Activated naive CD8-positive, alpha-beta T cell (primary cell): ENCODE measurements around the gene TEX29.

ENCODE experiments used
- H3K27ac Mint-ChIP-seq: one replicate; pipeline ENCODE4 v1.8.0; 2021; ENCODE audit warnings: mixed read lengths
- H3K27me3 Mint-ChIP-seq: one replicate; pipeline ENCODE4 v1.8.0; 2021; ENCODE audit warnings: mixed read lengths
- H3K36me3 Mint-ChIP-seq: one replicate; pipeline ENCODE4 v1.8.0; 2021; ENCODE audit warnings: mixed read lengths
- H3K4me1 Mint-ChIP-seq: one replicate; pipeline ENCODE4 v1.8.0; 2021; ENCODE audit warnings: low read depth, mixed read lengths
- H3K4me3 Mint-ChIP-seq: one replicate; pipeline ENCODE4 v1.8.0; 2021; ENCODE audit warnings: mild to moderate bottlenecking, mixed read lengths
- H3K9me3 Mint-ChIP-seq: one replicate; pipeline ENCODE4 v1.8.0; 2021; ENCODE audit warnings: low read depth, mixed read lengths

The TEX29 gene

DNA sequence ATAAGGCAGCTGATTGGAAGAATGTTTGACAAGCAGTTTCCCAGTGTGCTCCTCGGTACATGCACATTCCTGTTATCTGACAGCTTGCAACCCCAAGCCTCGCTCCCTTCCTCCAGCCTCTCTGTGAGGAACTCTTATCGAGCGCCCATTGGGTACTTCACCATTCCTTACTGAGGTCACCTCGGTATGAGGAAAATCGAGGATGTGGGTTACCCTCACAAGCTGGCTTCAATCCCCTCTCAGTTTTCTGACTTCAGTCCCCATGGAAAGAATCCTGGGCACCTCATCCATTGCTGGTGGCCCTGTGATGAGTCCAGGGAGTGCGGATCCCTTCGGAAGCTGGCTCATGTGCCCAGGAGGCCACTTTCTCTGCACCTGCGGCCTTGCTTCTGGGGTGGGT lies 17.3 kb downstream of the TEX29 start:
- Mint-ChIP-seq H3K9me3 (peaks cover 16% of the 10 kb centered on the region), H3K36me3 (peaks cover 16% of the 10 kb centered on the region), H3K4me3 (no peak overlapping the region), H3K27ac (no peak overlapping the region), H3K4me1 (no peaks in the 10 kb centered on the region), H3K27me3 (no peaks in the 10 kb centered on the region)

DNA sequence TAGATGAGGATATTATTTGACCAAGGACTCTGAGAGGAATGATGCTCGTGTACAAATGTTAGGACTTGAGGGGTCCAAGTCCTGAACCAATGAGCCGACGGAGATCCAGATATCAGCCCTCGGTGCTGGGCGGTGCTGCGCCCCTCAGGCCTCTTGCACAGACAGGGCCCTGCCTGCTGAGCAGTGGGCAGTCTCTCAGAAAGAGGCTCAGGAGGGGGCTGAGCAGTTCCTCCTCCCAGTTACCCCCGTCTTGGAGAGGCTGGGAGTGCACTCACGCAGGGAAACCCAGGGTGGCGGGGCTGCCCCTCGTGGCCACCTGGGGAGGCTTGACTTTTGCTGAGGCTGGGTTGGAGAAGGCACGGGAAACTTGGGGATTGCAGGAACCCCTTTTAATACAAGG lies 18.4 kb downstream of the TEX29 start:
- H3K9me3 Mint-ChIP-seq = peaks cover 9% of the 10 kb centered on the region
- no peak overlapping the region for H3K4me3 Mint-ChIP-seq
- peaks cover 10% of the 10 kb centered on the region for H3K36me3 Mint-ChIP-seq
- H3K27me3 Mint-ChIP-seq = no peaks in the 10 kb centered on the region
- H3K4me1 Mint-ChIP-seq = no peaks in the 10 kb centered on the region
- H3K27ac Mint-ChIP-seq = no peak overlapping the region

DNA sequence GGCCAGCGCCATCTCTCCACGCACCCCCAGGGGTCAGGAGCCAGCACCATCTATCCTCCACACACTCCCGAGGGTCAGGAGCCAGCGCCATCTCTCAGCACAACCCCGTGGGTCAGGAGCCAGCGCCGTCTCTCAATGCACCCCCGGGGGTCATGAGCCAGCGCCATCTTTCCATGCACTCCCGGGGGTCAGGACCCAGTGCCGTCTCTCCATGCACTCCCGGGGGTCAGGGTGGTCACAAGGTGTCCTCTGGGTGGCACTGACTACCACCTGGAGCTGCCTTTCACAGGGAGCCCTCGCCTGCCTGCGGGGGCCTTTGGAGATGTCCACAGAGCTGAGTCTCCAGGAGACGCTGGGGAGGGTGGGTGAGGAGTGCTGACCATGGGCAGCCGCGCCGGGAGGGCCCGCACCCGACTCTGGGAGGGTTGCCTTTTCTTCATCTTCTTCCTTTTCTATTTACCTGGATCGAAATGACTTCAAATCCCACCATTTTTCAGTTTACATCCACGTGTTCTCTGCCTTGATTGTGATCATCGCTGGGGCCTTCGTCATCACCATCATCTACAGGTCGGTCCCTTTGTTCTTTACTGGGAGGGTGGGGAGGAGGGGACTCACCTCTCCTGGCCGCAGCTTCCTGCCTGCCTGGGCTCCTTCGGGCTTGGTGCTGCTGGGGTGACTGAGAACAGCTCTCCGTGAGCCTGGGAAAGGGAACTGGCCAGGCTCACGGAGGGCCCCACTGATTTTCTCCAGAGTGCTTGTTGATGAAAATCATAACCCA lies 19.1 kb downstream of the TEX29 start:
- peaks cover 2% of the 10 kb centered on the region for H3K9me3 Mint-ChIP-seq

DNA sequence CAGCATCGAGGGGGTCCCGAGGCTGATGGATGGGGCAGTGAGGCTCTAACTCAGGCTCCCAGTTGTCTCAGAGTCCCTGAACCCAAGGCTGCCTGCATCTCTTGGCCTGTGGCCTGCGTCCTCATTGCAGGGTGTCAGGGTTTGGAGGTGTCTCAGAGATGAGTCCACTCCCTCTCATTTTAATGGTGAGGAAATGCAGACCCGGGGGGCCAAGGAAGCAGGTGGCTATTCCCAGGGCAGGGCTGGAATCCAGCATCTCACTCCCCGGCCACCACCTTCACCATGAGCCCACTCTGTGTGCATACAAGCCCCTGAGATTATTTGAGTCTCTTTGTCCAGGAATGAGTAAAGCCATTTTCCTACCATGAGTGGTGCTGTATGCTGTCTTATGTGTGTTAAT lies 21.4 kb downstream of the TEX29 start:
- Mint-ChIP-seq H3K27ac (no peak overlapping the region), H3K4me1 (no peaks in the 10 kb centered on the region), H3K9me3 (no peaks in the 10 kb centered on the region), H3K27me3 (no peaks in the 10 kb centered on the region), H3K4me3 (no peak overlapping the region), H3K36me3 (peaks cover 4% of the 10 kb centered on the region)

More for the DNA sequence above, 19.1 kb downstream of the TEX29 start:
- Mint-ChIP-seq H3K27ac (no peak overlapping the region), H3K36me3 (peaks cover 10% of the 10 kb centered on the region), H3K4me1 (no peaks in the 10 kb centered on the region), H3K4me3 (no peak overlapping the region), H3K27me3 (no peaks in the 10 kb centered on the region)

DNA sequence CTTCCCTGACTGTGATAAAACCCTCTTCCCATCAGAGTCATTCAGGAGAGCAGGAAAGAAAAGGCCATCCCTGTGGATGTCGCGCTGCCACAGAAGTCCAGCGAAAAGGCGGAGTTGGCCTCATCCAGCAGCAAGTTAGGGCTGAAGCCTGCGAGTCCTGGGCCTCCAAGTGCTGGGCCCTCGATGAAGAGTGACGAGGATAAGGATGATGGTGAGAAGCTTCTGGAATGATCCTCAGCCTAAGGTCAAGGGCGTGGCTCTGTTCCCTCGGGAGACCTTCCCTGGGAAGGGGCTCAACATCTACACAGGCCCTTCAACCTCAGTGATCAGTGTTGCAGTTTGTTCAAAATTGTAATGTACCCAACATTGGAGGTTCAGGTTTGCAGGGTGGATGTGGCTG lies 22.3 kb downstream of the TEX29 start:
- Mint-ChIP-seq H3K4me3 (no peak overlapping the region), H3K9me3 (no peaks in the 10 kb centered on the region), H3K36me3 (peaks cover 2% of the 10 kb centered on the region), H3K4me1 (no peaks in the 10 kb centered on the region), H3K27ac (no peak overlapping the region), H3K27me3 (no peaks in the 10 kb centered on the region)

DNA sequence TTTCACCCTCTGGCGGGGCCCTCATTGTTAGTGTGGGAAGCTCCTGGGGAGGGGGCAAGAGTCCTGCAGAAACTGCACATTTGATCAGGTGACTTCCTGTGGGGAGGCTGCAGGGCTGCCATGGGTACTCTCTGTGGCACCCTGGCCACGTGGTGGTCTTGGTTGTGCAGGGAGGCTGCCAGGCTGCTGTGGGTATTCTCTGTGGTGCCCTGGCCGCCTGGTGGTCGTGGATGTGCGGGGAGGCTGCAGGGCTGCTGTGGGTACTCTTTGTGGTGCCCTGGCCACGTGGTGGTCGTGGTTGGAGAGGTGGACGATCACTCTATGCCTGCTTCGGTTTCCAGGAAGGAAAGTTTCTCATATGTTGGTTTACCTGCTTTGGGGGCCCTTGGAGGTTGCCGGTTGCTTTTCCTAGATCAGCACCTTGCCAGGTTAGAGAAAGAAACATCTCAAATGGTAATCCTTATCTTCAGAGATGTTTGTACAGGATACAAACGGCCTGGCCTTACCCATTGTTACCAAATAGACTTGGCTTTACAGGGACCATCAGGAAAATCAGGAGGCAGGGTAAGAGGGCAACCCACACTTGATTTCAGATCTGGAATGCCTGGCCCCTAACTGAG lies 22.9 kb downstream of the TEX29 start:
- H3K4me3 Mint-ChIP-seq = no peak overlapping the region
- no peak overlapping the region for H3K27ac Mint-ChIP-seq
- H3K27me3 Mint-ChIP-seq = no peaks in the 10 kb centered on the region
- no peaks in the 10 kb centered on the region for H3K9me3 Mint-ChIP-seq
- no peaks in the 10 kb centered on the region for H3K4me1 Mint-ChIP-seq
- peaks cover 2% of the 10 kb centered on the region for H3K36me3 Mint-ChIP-seq

DNA sequence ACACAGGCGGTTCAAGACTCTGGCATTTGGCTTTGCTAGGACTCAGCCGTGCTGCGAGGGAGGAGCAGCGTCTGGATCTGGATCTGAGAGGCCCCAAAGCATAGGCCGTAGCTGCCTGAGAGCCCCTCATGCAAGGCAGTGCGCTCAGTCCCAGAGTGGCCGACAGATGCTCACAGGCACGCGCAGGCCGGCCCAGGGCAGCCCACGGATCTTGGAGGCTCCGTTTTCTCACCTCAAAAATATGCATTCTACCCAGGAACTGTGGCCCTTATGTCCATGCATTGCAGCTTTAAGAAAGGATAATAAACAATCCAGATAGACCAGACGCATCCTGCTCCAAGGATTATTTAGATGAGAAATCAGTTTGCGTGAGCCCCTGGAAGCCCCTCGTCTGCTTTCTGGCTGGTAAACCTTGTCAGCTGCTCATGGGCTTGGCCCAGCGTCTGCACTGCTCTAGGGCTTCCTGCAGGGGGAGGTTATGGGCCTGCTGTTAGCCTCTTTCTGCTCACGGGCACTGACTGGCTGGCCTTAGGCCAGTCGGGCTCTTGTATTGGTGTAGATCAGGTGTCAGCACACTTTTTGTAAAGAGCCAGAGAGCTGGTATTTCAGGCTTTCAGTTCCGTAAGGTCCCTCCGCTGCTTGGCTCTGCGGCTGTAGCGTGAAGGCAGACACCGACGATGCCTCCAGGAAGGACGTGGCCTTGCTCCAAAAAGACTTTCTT lies 24.2 kb downstream of the TEX29 start:
- H3K27ac Mint-ChIP-seq = no peak overlapping the region
- H3K4me1 Mint-ChIP-seq = no peaks in the 10 kb centered on the region

DNA sequence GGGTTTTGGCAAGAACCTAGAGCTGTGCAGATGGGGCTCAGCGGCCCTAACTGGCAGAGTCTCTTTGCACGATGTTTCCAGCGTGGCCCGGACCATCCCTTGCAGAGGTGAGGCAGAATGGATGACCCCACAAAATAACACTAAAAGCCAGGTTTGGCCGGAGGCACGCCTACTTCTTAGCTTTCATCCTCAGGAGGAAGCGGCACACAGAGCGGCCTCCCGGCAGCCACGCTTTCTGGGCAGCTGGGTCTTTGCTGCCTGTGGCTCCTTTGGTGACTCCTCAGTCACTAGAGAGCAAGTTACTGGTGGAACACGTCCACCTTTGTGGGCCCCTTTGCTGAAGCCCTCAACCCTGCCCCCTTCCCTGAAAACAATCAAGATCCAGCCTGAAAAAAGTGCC lies 25.2 kb downstream of the TEX29 start:
- Mint-ChIP-seq H3K27me3 (no peaks in the 10 kb centered on the region), H3K4me1 (no peaks in the 10 kb centered on the region), H3K27ac (no peak overlapping the region), H3K4me3 (no peak overlapping the region), H3K9me3 (no peaks in the 10 kb centered on the region), H3K36me3 (no peaks in the 10 kb centered on the region)

More for the DNA sequence above, 24.2 kb downstream of the TEX29 start:
- Mint-ChIP-seq H3K4me3 (no peak overlapping the region), H3K9me3 (no peaks in the 10 kb centered on the region), H3K36me3 (peaks cover 1% of the 10 kb centered on the region), H3K27me3 (no peaks in the 10 kb centered on the region)

DNA sequence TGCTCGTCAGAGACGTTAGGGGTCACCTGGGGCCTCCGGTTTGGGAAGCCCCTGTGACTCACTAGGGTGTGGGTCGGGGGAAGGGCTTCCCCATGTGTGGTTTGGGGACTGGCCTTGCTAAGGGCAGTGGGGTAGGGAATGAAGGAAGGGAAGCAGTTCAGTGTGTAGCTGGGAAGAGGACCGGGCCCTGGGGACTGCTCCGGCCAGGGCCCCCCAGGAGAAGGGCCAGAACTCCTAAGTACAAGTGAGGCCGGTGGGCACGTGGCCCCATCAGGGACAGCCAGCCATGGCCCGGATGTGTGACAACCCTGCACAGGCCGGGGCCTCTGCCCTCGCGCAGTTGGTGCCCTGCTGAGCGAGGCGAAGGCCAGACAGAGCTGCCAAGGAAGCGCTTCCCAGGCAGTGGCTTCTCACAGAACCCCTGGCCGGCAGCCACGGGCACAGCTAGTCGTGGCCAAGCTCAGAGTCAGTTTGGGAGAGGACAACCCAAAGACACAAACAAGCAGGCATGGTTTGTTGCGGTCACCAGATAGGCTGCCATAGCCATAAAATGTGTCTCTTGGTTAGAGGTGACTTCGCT lies 25.7 kb downstream of the TEX29 start:
- Mint-ChIP-seq H3K27ac (no peak overlapping the region), H3K36me3 (no peaks in the 10 kb centered on the region), H3K27me3 (no peaks in the 10 kb centered on the region), H3K4me1 (no peaks in the 10 kb centered on the region), H3K4me3 (no peak overlapping the region), H3K9me3 (no peaks in the 10 kb centered on the region)

DNA sequence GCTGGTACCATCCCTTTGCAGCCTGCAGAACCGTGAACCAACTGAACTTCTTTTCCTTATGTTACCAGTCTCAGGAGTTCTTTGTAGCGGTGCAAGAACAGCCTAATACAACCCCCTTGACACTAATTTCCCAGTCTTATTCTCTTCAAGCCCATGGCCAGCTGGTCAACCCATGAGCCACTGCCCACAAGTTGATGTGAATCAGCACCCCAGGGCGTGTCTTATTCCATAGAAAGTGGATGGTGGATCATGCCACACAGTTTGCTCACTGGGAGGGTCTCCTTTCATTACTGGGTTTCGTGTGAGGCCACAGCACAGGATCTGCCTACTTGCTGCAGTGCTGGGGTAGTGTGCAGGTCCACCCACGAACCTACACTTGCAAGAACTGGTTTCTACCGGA lies 27.0 kb downstream of the TEX29 start:
- Mint-ChIP-seq H3K36me3 (no peaks in the 10 kb centered on the region), H3K4me3 (no peak overlapping the region), H3K4me1 (no peaks in the 10 kb centered on the region), H3K27me3 (no peaks in the 10 kb centered on the region), H3K27ac (no peak overlapping the region), H3K9me3 (peaks cover 4% of the 10 kb centered on the region)

DNA sequence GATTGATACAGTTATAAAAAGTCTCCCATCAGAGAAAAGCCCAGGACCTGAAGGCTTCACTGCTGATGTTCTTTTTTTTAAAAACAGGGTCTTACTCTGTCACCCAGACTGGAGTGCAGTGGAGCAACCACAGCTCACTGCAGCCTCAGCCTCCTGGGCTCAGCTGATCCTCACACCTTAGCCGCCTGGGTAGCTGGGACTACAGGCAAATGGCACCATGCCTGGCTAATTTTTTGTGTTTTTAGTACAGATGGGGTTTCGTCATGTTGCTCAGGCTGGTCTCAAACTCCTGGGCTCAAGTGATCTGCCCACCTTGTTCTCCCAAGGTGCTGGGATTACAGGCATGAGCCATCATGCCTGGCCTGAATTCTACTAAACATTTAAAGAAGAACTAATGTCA lies 33.1 kb downstream of the TEX29 start:
- Mint-ChIP-seq H3K4me1 (peaks cover 7% of the 10 kb centered on the region), H3K9me3 (peaks cover 6% of the 10 kb centered on the region), H3K36me3 (no peaks in the 10 kb centered on the region), H3K4me3 (no peak overlapping the region), H3K27me3 (no peaks in the 10 kb centered on the region), H3K27ac (no peak overlapping the region)

DNA sequence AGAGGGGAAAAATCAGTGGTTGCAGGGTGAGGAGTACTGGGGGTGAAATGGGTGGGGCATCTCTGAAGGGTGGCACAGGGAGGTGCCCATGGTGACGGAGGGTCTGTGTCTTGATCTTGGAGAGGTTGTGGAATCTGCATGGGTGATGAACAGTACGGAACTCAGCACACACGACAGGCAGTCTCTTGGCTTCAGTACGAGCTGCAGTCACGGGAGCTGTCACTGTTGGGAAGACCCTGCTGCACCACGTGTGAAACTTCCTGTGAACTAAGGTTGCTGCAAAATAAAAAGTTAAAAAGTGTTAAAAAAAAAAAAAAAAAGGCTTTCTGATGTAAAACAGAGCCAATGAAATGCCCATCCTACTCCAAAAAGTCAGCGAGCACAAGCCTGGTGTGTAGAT lies 34.3 kb downstream of the TEX29 start:
- H3K27ac Mint-ChIP-seq = no peak overlapping the region
- peaks cover 6% of the 10 kb centered on the region for H3K9me3 Mint-ChIP-seq
- no peaks in the 10 kb centered on the region for H3K36me3 Mint-ChIP-seq
- H3K4me3 Mint-ChIP-seq = no peak overlapping the region
- H3K4me1 Mint-ChIP-seq = peaks cover 7% of the 10 kb centered on the region
- no peaks in the 10 kb centered on the region for H3K27me3 Mint-ChIP-seq

DNA sequence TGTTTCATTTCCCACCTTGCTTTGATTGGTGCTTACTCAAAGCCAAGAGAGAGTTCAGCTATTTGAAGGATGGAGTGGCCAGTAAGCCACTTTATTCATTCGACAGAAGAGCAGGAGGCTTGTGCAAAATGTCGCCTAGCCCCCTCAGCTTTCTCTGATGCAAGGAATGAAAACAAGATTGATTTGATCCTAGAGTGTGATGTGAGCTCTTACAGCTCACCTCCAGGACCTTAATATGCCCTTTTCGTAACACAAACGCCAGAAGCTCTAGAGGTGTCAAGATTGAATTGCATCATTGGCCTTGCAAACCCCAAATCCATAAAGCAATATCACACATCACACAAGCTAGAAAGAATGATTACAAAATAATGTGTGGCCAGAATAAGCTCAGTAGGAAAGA lies 36.4 kb downstream of the TEX29 start:
- H3K27me3 Mint-ChIP-seq = no peaks in the 10 kb centered on the region
- H3K4me1 Mint-ChIP-seq = peaks cover 7% of the 10 kb centered on the region
- H3K27ac Mint-ChIP-seq = no peak overlapping the region
- H3K4me3 Mint-ChIP-seq = no peak overlapping the region
- H3K9me3 Mint-ChIP-seq = peaks cover 6% of the 10 kb centered on the region
- H3K36me3 Mint-ChIP-seq = no peaks in the 10 kb centered on the region

DNA sequence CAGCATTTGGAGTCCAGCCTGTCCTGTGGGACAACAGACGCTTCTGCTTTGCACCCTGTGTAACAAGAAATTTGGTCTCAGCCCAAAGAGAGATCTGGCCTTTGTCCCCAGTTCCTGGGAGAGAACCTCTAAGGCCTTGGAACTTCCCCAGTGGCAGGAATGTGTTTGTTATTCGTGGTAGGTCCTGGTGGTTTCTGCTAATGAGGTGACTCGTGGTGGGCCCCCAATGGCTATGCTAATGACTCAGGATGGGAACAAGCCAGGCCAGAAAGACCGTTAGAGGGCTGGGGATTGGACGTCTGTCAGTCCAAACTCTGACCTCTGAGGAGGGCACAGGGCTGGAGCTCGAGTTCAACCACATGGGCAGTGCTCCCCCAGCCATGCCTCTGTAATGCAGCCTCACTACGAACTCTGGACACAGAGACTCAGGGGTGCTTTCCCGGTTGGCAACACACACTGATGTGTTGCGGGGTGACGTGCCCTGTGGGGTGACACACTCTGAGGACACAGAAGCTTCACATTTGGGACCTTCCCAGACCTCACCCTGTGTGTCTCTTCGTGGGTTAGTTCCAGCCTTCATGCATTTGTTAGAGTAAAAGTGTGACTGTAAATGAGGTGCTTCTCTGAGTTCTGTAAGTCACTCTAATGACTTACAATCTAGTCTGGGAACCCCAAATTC lies 38.9 kb downstream of the TEX29 start:
- Mint-ChIP-seq H3K27me3 (peaks cover 1% of the 10 kb centered on the region), H3K27ac (no peak overlapping the region), H3K4me3 (no peak overlapping the region), H3K36me3 (no peaks in the 10 kb centered on the region), H3K9me3 (no peaks in the 10 kb centered on the region), H3K4me1 (peaks cover 7% of the 10 kb centered on the region)

DNA sequence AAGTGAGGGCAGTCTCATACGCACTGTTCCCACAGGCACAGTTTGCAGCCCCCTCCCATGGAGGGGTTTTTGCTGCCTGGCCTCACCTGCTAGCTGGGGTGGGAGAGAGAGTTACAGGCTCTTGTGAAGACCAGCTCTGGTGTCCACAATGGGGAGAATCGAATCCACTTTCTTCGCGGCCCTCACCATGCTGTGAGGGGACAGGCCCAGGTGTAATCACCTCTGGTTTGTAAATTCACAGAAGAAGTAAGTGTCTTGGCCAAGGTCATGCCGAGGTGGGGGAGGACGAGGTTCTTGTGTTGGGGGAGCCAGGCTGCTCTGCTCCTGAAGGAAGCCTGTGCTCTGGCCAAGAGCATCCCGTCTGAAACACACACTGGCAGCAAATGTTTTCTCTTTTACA lies 39.5 kb downstream of the TEX29 start:
- Mint-ChIP-seq H3K4me3 (no peak overlapping the region), H3K27ac (no peak overlapping the region), H3K4me1 (peaks cover 2% of the 10 kb centered on the region), H3K27me3 (peaks cover 1% of the 10 kb centered on the region), H3K9me3 (no peaks in the 10 kb centered on the region), H3K36me3 (no peaks in the 10 kb centered on the region)
